Activated naive CD4-positive, alpha-beta T cell treated with anti-CD3 and anti-CD28 coated beads for 36 hours (primary cell): ENCODE data around the gene GLRA3. TPM values are rescaled to one million over a fixed set of nuclear protein-coding genes. Genes with fewer than 3 reads are reported as not detected.
A peak's percentile ranks its signal among the peaks of the same experiment; 100 is the strongest.

Experiments
- CTCF ChIA-PET: fragments of 350-600 bp; sonication (Branson Sonifier 250); formaldehyde crosslinking; loops from one replicate; lab custom pipeline; 2021; ENCODE audit warnings: antibody characterized with exemption; lab: Charles Lee
- DNase-seq: peaks from one replicate; pipeline ENCODE4 v3.0.0-alpha.2; 2020
- H3K27ac Mint-ChIP-seq: one replicate; pipeline ENCODE4 v1.8.0; 2021; ENCODE audit warnings: mild to moderate bottlenecking, mixed read lengths
- H3K27me3 Mint-ChIP-seq: one replicate; pipeline ENCODE4 v1.8.0; 2021; ENCODE audit warnings: low read depth, mixed read lengths
- H3K36me3 Mint-ChIP-seq: one replicate; pipeline ENCODE4 v1.8.0; 2021; ENCODE audit warnings: low read depth, mixed read lengths
- H3K4me1 Mint-ChIP-seq: one replicate; pipeline ENCODE4 v1.8.0; 2021; ENCODE audit warnings: low read depth, mixed read lengths
- H3K4me3 Mint-ChIP-seq: one replicate; pipeline ENCODE4 v1.8.0; 2021; ENCODE audit warnings: mild to moderate bottlenecking, moderate library complexity, mixed read lengths
- H3K9me3 Mint-ChIP-seq: one replicate; pipeline ENCODE4 v1.8.0; 2021; ENCODE audit warnings: mixed read lengths
- intact Hi-C: fragments of 100-400 bp; cut with micrococcal nuclease; formaldehyde crosslinking; loops from one replicate; pipeline ENCODE4 v1.15.1; 2023
- total RNA-seq, 2 experiments: library from RNA; stranded (reverse); gene quantifications; one replicate each; pipeline ENCODE4 v1.2.3, GENCODE V29; 2021

Gene GLRA3
- total RNA-seq, 2 experiments from 2014 or later: not detected

DNA sequence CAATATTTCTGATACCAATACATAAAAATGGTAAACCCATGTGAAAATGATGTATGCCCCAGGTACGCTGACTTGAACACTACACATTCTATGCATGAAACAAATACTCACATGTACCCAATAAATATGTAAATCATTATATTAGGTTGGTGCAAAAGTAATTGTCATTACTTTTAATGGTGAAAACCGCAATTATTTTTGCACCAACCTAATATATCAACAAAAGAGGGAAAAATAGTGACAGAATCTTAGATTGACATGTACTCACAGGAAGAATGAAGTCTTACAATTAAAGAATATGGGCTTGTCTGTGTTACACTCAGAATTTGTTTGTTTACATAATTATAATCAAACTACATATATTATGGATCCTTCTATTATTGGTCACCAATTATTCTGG lies 82.3 kb downstream of the GLRA3 start:
- Mint-ChIP-seq H3K4me1 (no peaks in the 10 kb centered on the region), H3K27me3 (no peaks in the 10 kb centered on the region), H3K27ac (no peak overlapping the region), H3K36me3 (no peaks in the 10 kb centered on the region), H3K4me3 (no peak overlapping the region), H3K9me3 (no peaks in the 10 kb centered on the region)
- intact Hi-C loops: no loop called here
- no peak for DNase-seq
- CTCF ChIA-PET: no interaction called here

GRCh38 chr4:174742561-174742960 lies 86.5 kb downstream of the GLRA3 start:
- H3K9me3 Mint-ChIP-seq: no peaks in the 10 kb centered on the region
- no peak overlapping the region for H3K4me3 Mint-ChIP-seq
- H3K36me3 Mint-ChIP-seq: no peaks in the 10 kb centered on the region
- CTCF ChIA-PET: interaction anchor here (0.6 kb wide), 1 partner anchor 231 kb away, joined by 3 read pairs; no protein-coding TSS in a partner anchor
- intact Hi-C loops: no loop called here
- H3K27me3 Mint-ChIP-seq: no peaks in the 10 kb centered on the region
- no peak overlapping the region for H3K27ac Mint-ChIP-seq
- no peaks in the 10 kb centered on the region for H3K4me1 Mint-ChIP-seq
- DNase-seq: no peak

DNA sequence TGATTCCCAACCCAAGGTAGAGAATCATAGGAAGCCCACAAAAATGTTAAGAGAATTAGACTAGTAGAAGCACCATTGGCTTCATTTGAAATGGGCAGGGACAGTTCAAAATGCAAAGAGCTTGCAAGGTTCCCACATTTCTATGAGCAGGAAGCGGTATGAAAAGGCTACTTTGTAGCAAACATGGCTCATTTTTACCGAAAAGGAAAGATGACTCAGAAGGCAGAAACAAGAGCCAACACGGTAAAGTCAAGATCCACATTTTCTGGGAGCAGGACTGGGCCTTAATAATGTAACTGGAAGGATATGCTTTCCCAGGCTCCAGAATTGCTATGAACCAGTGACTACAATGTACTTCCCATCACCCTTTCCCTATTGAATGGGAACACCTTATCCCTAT lies 89.5 kb downstream of the GLRA3 start:
- H3K9me3 Mint-ChIP-seq: no peaks in the 10 kb centered on the region
- no peak overlapping the region for H3K4me3 Mint-ChIP-seq
- H3K27me3 Mint-ChIP-seq: no peaks in the 10 kb centered on the region
- H3K36me3 Mint-ChIP-seq: no peaks in the 10 kb centered on the region
- CTCF ChIA-PET: no interaction called here
- intact Hi-C loops: no loop called here
- H3K4me1 Mint-ChIP-seq: no peaks in the 10 kb centered on the region
- DNase-seq: no peak
- H3K27ac Mint-ChIP-seq: no peak overlapping the region

- CTCF ChIA-PET: no interaction called here
- intact Hi-C loops: no loop called here
Observed at GRCh38 chr4:174734181-174734580, 94.9 kb downstream of the GLRA3 start.

GRCh38 chr4:174717828-174718227 lies 111.2 kb downstream of the GLRA3 start:
- peaks cover 6% of the 10 kb centered on the region for H3K27me3 Mint-ChIP-seq
- H3K9me3 Mint-ChIP-seq: no peaks in the 10 kb centered on the region
- CTCF ChIA-PET: no interaction called here
- no peak overlapping the region for H3K4me3 Mint-ChIP-seq
- H3K27ac Mint-ChIP-seq: no peak overlapping the region
- intact Hi-C loops: no loop called here
- DNase-seq: no peak
- no peaks in the 10 kb centered on the region for H3K36me3 Mint-ChIP-seq
- H3K4me1 Mint-ChIP-seq: no peaks in the 10 kb centered on the region

More at GRCh38 chr4:174734181-174734580, 94.9 kb downstream of the GLRA3 start:
- Mint-ChIP-seq H3K4me1 (no peaks in the 10 kb centered on the region), H3K36me3 (no peaks in the 10 kb centered on the region), H3K9me3 (no peaks in the 10 kb centered on the region), H3K27ac (no peak overlapping the region), H3K27me3 (no peaks in the 10 kb centered on the region), H3K4me3 (no peak overlapping the region)
- no peak for DNase-seq

DNA sequence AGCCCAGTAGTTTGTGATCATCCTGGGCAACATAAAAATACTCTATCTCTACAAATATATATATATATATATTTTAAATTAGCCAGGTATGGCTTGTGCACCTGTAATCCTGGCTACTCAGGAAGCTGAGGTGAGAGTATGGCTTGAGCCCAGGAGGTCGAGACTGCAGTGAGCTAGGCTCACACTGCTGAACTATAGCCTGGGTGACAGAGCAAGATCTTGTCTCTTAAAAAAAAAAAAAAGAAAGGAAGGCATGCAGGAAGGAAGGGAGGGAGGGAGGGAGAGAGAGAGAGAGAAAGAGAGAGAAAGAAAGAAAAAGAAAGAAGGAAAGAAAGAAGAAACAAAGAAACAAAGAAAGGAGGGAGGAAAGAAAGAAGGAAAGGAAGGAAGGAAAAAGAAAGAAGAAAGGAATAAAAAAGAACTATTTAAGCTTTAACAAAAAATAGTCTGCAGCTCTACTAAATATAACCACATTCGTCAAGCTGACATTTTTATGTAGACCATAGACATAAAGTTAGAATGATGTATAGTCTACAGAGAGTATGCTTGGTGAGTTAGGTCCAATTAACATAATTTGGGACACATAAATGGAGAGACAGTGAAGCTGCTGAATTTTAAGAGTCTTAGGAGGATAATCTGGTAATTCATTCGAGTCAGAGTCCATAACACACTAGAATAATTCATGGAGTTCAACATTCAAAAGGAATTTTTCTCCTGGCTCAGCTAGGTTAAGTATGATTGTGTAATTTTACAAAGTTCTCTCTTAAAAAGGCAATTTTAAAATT lies 111.9 kb downstream of the GLRA3 start:
- H3K4me3 Mint-ChIP-seq: no peak overlapping the region
- intact Hi-C loops: no loop called here
- CTCF ChIA-PET: no interaction called here
- DNase-seq: no peak
- H3K27me3 Mint-ChIP-seq: peaks cover 6% of the 10 kb centered on the region
- no peaks in the 10 kb centered on the region for H3K4me1 Mint-ChIP-seq
- H3K27ac Mint-ChIP-seq: no peak overlapping the region
- no peaks in the 10 kb centered on the region for H3K36me3 Mint-ChIP-seq
- no peaks in the 10 kb centered on the region for H3K9me3 Mint-ChIP-seq

DNA sequence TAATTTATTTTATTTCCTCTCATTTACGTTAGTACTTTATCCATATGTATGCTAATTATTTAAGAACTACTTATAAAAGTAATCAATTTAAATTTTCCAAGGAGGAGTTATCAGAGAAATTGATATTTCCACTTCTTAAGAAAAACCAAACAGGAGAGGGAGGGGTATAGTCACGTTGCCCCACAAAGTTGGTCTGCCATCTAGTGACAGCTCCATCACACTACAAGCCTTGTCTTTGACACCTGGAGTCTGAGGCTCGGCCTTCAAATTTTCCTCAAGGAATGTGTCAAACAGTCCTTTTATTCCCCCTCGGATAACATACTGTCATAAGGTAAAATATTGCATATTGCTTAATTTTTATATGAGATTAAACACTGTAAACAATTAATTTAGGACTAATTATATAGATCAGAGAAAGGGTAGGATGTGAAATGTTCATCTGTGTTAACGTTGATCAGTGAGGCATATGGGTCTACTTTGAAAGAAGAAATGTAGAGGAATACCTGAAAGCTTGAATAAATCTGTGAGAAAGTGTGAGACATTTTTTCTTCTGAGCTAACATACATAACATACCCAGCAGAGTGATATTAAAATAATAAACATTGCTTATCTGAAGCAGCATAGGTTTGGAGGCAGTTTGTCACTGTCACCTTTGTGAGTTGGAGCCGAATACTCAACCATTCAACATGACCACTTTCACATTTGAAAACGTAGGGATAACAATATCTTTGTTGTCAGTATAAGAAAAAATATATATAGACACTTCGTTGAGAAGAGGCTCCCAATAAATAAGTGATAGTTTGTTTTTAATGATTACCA lies 114.4 kb downstream of the GLRA3 start:
- no peaks in the 10 kb centered on the region for H3K9me3 Mint-ChIP-seq
- CTCF ChIA-PET: interaction anchor here (1.3 kb wide), 1 partner anchor 10 kb away, joined by 4 read pairs; no protein-coding TSS in a partner anchor
- DNase-seq: peak; percentile 31
- no peaks in the 10 kb centered on the region for H3K4me1 Mint-ChIP-seq
- no peaks in the 10 kb centered on the region for H3K36me3 Mint-ChIP-seq
- H3K4me3 Mint-ChIP-seq: no peak overlapping the region
- H3K27ac Mint-ChIP-seq: no peak overlapping the region
- H3K27me3 Mint-ChIP-seq: peaks cover 7% of the 10 kb centered on the region
- intact Hi-C loops: loop anchor here (1.0 to 5.0 kb wide), 3 partner anchors 82 to 492 kb away; no protein-coding TSS in a partner anchor

DNA sequence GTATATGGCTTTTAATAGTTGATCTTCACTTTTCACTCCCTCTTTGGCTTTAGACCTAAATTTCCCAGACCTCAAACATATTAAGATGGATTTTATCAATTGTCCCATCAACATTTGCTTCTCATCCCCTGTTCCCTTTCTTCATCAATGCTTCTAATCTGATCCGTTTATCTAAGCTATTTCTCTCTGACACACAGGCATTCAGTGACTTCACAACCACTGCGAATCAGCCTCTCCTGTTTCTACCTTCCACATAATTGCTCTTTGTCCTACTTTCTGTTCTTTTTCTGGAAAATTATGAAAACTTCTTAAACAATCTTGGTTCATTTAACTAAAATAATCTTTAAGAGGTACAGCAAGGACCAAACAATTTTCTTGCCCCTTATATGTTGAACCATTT lies 115.2 kb downstream of the GLRA3 start:
- Mint-ChIP-seq H3K9me3 (no peaks in the 10 kb centered on the region), H3K4me1 (no peaks in the 10 kb centered on the region), H3K36me3 (no peaks in the 10 kb centered on the region), H3K27me3 (peaks cover 7% of the 10 kb centered on the region), H3K4me3 (no peak overlapping the region), H3K27ac (no peak overlapping the region)
- intact Hi-C loops: loop anchor here (1.0 to 5.0 kb wide), 3 partner anchors 82 to 492 kb away; no protein-coding TSS in a partner anchor
- CTCF ChIA-PET: interaction anchor here (0.6 to 1.0 kb wide), 2 partner anchors 351 to 1464 kb away, joined by 4 read pairs; no protein-coding TSS in a partner anchor
- DNase-seq: no peak

GRCh38 chr4:174713181-174713580 lies 115.9 kb downstream of the GLRA3 start:
- no peak overlapping the region for H3K27ac Mint-ChIP-seq
- CTCF ChIA-PET: interaction anchor here (0.6 to 1.0 kb wide), 2 partner anchors 351 to 1465 kb away, joined by 4 read pairs; no protein-coding TSS in a partner anchor
- no peak for DNase-seq
- no peak overlapping the region for H3K4me3 Mint-ChIP-seq
- no peaks in the 10 kb centered on the region for H3K4me1 Mint-ChIP-seq
- H3K27me3 Mint-ChIP-seq: peaks cover 7% of the 10 kb centered on the region
- H3K9me3 Mint-ChIP-seq: no peaks in the 10 kb centered on the region
- intact Hi-C loops: loop anchor here (5.0 kb wide), 1 partner anchor 81 kb away; no protein-coding TSS in a partner anchor
- no peaks in the 10 kb centered on the region for H3K36me3 Mint-ChIP-seq

GRCh38 chr4:174709526-174709925 lies 119.5 kb downstream of the GLRA3 start:
- no peaks in the 10 kb centered on the region for H3K9me3 Mint-ChIP-seq
- CTCF ChIA-PET: no interaction called here
- intact Hi-C loops: no loop called here
- H3K27ac Mint-ChIP-seq: no peak overlapping the region
- H3K36me3 Mint-ChIP-seq: no peaks in the 10 kb centered on the region
- peaks cover 7% of the 10 kb centered on the region for H3K27me3 Mint-ChIP-seq
- no peak for DNase-seq
- H3K4me3 Mint-ChIP-seq: no peak overlapping the region
- no peaks in the 10 kb centered on the region for H3K4me1 Mint-ChIP-seq

GRCh38 chr4:174708381-174708780 lies 120.7 kb downstream of the GLRA3 start:
- no peak overlapping the region for H3K27ac Mint-ChIP-seq

DNA sequence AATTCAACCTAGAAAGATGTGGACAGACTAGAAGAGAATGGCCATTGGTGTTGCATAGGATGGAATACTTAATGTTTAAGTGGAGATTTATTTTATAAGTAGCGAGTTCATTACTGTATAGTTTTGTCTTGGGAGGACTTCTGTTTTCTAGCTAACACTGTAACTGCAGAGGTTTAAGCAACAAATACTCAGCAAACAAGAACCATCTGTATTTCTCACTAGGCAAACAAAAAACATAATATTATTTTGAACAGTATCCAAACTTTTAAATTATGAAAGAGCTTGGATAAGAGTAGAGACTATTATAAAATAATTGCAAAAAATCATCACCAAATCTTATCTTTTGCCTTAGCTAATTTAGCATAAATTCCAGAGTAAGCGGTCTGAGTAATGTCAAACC lies 121.1 kb downstream of the GLRA3 start:
- no peaks in the 10 kb centered on the region for H3K36me3 Mint-ChIP-seq
- no peak for DNase-seq
- peaks cover 2% of the 10 kb centered on the region for H3K27me3 Mint-ChIP-seq
- no peaks in the 10 kb centered on the region for H3K4me1 Mint-ChIP-seq
- CTCF ChIA-PET: no interaction called here
- H3K9me3 Mint-ChIP-seq: no peaks in the 10 kb centered on the region
- no peak overlapping the region for H3K4me3 Mint-ChIP-seq
- H3K27ac Mint-ChIP-seq: no peak overlapping the region
- intact Hi-C loops: no loop called here

More at GRCh38 chr4:174708381-174708780, 120.7 kb downstream of the GLRA3 start:
- no peak for DNase-seq
- H3K36me3 Mint-ChIP-seq: no peaks in the 10 kb centered on the region
- H3K9me3 Mint-ChIP-seq: no peaks in the 10 kb centered on the region
- intact Hi-C loops: no loop called here
- no peak overlapping the region for H3K4me3 Mint-ChIP-seq
- CTCF ChIA-PET: no interaction called here
- no peaks in the 10 kb centered on the region for H3K4me1 Mint-ChIP-seq
- peaks cover 2% of the 10 kb centered on the region for H3K27me3 Mint-ChIP-seq
